Muscle of leg (tissue), 11 donors: Measurements from ENCODE around the gene TBC1D1. TPM values are rescaled to one million over a fixed set of nuclear protein-coding genes. Genes with fewer than 3 reads are reported as not detected.

Experiments used
- DNase-seq: peaks from one replicate; pipeline ENCODE4 v3.0.0; 2013
- H3K27ac ChIP-seq: one replicate; pipeline ENCODE4 v1.5.1; 2013; ENCODE audit warnings: mild to moderate bottlenecking, low read length, control low read depth
- H3K27me3 ChIP-seq: one replicate; pipeline ENCODE4 v1.6.1; 2013; ENCODE audit warnings: low read length; ENCODE audit not compliant: control insufficient read depth, insufficient read depth
- H3K36me3 ChIP-seq: one replicate; pipeline ENCODE4 v1.6.1; 2013; ENCODE audit warnings: low read length; ENCODE audit not compliant: control insufficient read depth, insufficient read depth
- H3K4me1 ChIP-seq: one replicate; pipeline ENCODE4 v1.6.1; 2013; ENCODE audit warnings: low read length; ENCODE audit not compliant: control insufficient read depth, insufficient read depth
- H3K4me3 ChIP-seq: one replicate; pipeline ENCODE4 v1.5.1; 2013; ENCODE audit warnings: low read length, control low read depth
- H3K9me3 ChIP-seq: replicated peaks from 2 replicates; pipeline ENCODE4 v1.6.1; 2013; ENCODE audit warnings: low read depth, low read length; ENCODE audit not compliant: control insufficient read depth
- WGBS: methylation state at CpG from one replicate; pipeline ENCODE4 v1.1.5; 2013; ENCODE audit warnings: missing lambda C conversion rate; ENCODE audit not compliant: insufficient coverage; 5-methylcytosine and 5-hydroxymethylcytosine counted together
- polyA plus RNA-seq, 8 donors: library from polyadenylated mRNA; unstranded; fragments of 120-200 nt; gene quantifications; one replicate each; pipeline versions ENCODE4 v1.2.1 to v1.2.3, GENCODE V29; 2013; ENCODE audit warnings: inconsistent platforms in 1 of 8, low replicate concordance in 1 of 8; ENCODE audit not compliant: insufficient read length in 8 of 8, insufficient read depth in 1 of 8
- total RNA-seq: library from RNA; stranded (reverse); fragments of 120-200 nt; gene quantifications from one replicate; pipeline ENCODE4 v1.2.4, GENCODE V29; 2013

Gene TBC1D1
- total and polyA plus RNA-seq, 9 donors, result 38.0 to 85.3 (median 55.3) TPM

- H3K27ac ChIP-seq, result no peak overlapping the region
- H3K36me3 ChIP-seq, result no peaks in the 10 kb centered on the region
- H3K27me3 ChIP-seq, result no peaks in the 10 kb centered on the region
- H3K4me3 ChIP-seq, result no peak overlapping the region
- peaks cover 7% of the 10 kb centered on the region for H3K4me1 ChIP-seq
- no peaks in the 10 kb centered on the region for H3K9me3 ChIP-seq
- DNase-seq, result no peak
- no CpG with 5 or more reads among the region's 3 CpGs for WGBS
These were observed 13.0 kb downstream of the TBC1D1 start for GRCh38 chr4:37903901-37904300.

GRCh38 chr4:37904824-37905223 is 13.9 kb downstream of the TBC1D1 start:
- no peaks in the 10 kb centered on the region for H3K27me3 ChIP-seq
- no CpG with 5 or more reads among the region's 3 CpGs for WGBS
- no peaks in the 10 kb centered on the region for H3K36me3 ChIP-seq
- H3K27ac ChIP-seq, result no peak overlapping the region
- H3K4me1 ChIP-seq, result peaks cover 9% of the 10 kb centered on the region
- H3K9me3 ChIP-seq, result no peaks in the 10 kb centered on the region
- peak; percentile 7 for DNase-seq
- H3K4me3 ChIP-seq, result no peak overlapping the region

GRCh38 chr4:37905533-37906169 is 14.8 kb downstream of the TBC1D1 start:
- 79% methylated on average over 6 of the region's 7 CpGs for WGBS
- H3K27me3 ChIP-seq, result no peaks in the 10 kb centered on the region

GRCh38 chr4:37908488-37909331 is 17.8 kb downstream of the TBC1D1 start:
- Histone ChIP-seq H3K36me3 (no peaks in the 10 kb centered on the region), H3K27ac (peak overlapping the region; percentile 9), H3K4me3 (no peak overlapping the region), H3K9me3 (no peaks in the 10 kb centered on the region), H3K27me3 (no peaks in the 10 kb centered on the region), H3K4me1 (peaks cover 9% of the 10 kb centered on the region)
- 46% methylated on average over 15 of the region's 21 CpGs for WGBS
- DNase-seq, result peak; percentile 40

More at GRCh38 chr4:37905533-37906169, 14.8 kb downstream of the TBC1D1 start:
- Histone ChIP-seq H3K9me3 (no peaks in the 10 kb centered on the region), H3K4me3 (no peak overlapping the region), H3K27ac (no peak overlapping the region), H3K36me3 (no peaks in the 10 kb centered on the region), H3K4me1 (peaks cover 9% of the 10 kb centered on the region)
- no peak for DNase-seq

- Histone ChIP-seq H3K27ac (no peak overlapping the region), H3K4me1 (peaks cover 9% of the 10 kb centered on the region), H3K9me3 (no peaks in the 10 kb centered on the region), H3K4me3 (no peak overlapping the region), H3K27me3 (no peaks in the 10 kb centered on the region), H3K36me3 (no peaks in the 10 kb centered on the region)
- no CpG with 5 or more reads among the region's 8 CpGs for WGBS
- DNase-seq, result no peak
These were observed 18.6 kb downstream of the TBC1D1 start for GRCh38 chr4:37909332-37910090.

- H3K36me3 ChIP-seq, result no peaks in the 10 kb centered on the region
- DNase-seq, result no peak
- no peak overlapping the region for H3K4me3 ChIP-seq
- no peaks in the 10 kb centered on the region for H3K9me3 ChIP-seq
- H3K4me1 ChIP-seq, result peaks cover 9% of the 10 kb centered on the region
- H3K27ac ChIP-seq, result no peak overlapping the region
- no peaks in the 10 kb centered on the region for H3K27me3 ChIP-seq
- WGBS, result no CpG with 5 or more reads among the region's 1 CpG
These were observed 19.2 kb downstream of the TBC1D1 start for GRCh38 chr4:37910091-37910486.

GRCh38 chr4:37914539-37914938 is 23.7 kb downstream of the TBC1D1 start:
- DNase-seq, result no peak
- 83% methylated on average over 3 of the region's 3 CpGs for WGBS
- H3K27me3 ChIP-seq, result no peaks in the 10 kb centered on the region

GRCh38 chr4:37917388-37917787 is 26.5 kb downstream of the TBC1D1 start:
- Histone ChIP-seq H3K4me3 (no peak overlapping the region), H3K36me3 (no peaks in the 10 kb centered on the region), H3K4me1 (no peaks in the 10 kb centered on the region), H3K27me3 (no peaks in the 10 kb centered on the region), H3K9me3 (no peaks in the 10 kb centered on the region), H3K27ac (no peak overlapping the region)
- DNase-seq, result no peak
- 89% methylated on average over 1 of the region's 7 CpGs for WGBS

More at GRCh38 chr4:37914539-37914938, 23.7 kb downstream of the TBC1D1 start:
- Histone ChIP-seq H3K4me3 (no peak overlapping the region), H3K4me1 (no peaks in the 10 kb centered on the region), H3K27ac (no peak overlapping the region), H3K9me3 (no peaks in the 10 kb centered on the region), H3K36me3 (no peaks in the 10 kb centered on the region)

- no peak for DNase-seq
- WGBS, result 68% methylated on average over 2 of the region's 3 CpGs
- H3K4me1 ChIP-seq, result no peaks in the 10 kb centered on the region
- H3K27ac ChIP-seq, result no peak overlapping the region
- no peaks in the 10 kb centered on the region for H3K27me3 ChIP-seq
- no peak overlapping the region for H3K4me3 ChIP-seq
- H3K9me3 ChIP-seq, result no peaks in the 10 kb centered on the region
- no peaks in the 10 kb centered on the region for H3K36me3 ChIP-seq
These were observed 27.8 kb downstream of the TBC1D1 start for GRCh38 chr4:37918653-37919052.

- Histone ChIP-seq H3K9me3 (no peaks in the 10 kb centered on the region), H3K4me1 (no peaks in the 10 kb centered on the region), H3K36me3 (no peaks in the 10 kb centered on the region), H3K27ac (no peak overlapping the region), H3K4me3 (no peak overlapping the region), H3K27me3 (no peaks in the 10 kb centered on the region)
- DNase-seq, result no peak
- 48% methylated on average over 4 of the region's 4 CpGs for WGBS
These were observed 31.4 kb downstream of the TBC1D1 start for GRCh38 chr4:37922328-37922727.
